SH-SY5Y (cell line): ENCODE results near the gene INPP4A.

ENCODE experiments used
- GATA2 ChIP-seq: IDR thresholded peaks from 2 replicates; pipeline ENCODE4 v1.6.1; 2011; ENCODE audit warnings: mild to moderate bottlenecking, low read depth, low read length
- GATA3 ChIP-seq: IDR thresholded peaks from 2 replicates; pipeline ENCODE4 v1.6.1; 2011; ENCODE audit warnings: low read depth, mild to moderate bottlenecking, low read length, moderate library complexity

DNA sequence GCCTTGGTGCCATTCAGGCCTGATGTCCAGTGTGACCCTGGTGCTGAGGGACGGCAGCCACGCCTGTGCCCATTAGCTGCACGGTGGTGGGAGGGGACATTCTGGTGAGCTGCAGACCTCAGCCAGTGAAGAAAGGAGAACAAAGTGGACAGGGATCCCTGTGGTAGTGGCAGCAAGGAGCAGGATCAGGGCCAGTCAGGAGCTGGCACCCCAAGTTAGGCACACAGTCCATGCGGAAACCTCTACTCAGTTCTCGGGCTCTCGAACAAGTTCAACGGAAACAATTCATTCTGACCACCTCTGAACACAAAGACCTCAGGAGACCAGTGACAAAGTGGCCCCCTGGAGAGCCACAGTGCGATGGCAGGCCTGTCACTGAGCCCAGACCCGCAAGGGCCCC, 133.6 kb downstream of the INPP4A start:
- no peak for TF ChIP-seq GATA2
- TF ChIP-seq GATA3: no peak
